Psoas muscle (tissue), 8 donors: ENCODE data around the gene HOMER2. TPM values are rescaled to one million over a fixed set of nuclear protein-coding genes. Genes with fewer than 3 reads are reported as not detected.
A peak's percentile ranks its signal among the peaks of the same experiment; 100 is the strongest.

Experiments used
- ATAC-seq, 4 donors: fragments of 200-7000 bp; cut with Tn5 transposase; one replicate each; pipeline ENCODE4 v1.9.1; 2020; ENCODE audit warnings: moderate library complexity in 3 of 4, mild to moderate bottlenecking in 2 of 4
- DNase-seq, 2 donors: peaks; one replicate each; pipeline ENCODE4 v3.0.0-alpha.2; 2020
- H3K27ac ChIP-seq: fragments of 200-600 bp; one replicate; pipeline ENCODE4 v1.8.0; 2022
- H3K27me3 ChIP-seq, 3 donors: fragments of 200-600 bp in 1 of 3; one replicate each; pipeline versions ENCODE4 v1.6.1 to v1.8.0; 2013 to 2022; ENCODE audit warnings: low read length in 2 of 3, mild to moderate bottlenecking in 2 of 3, moderate library complexity in 1 of 3; ENCODE audit not compliant: insufficient read depth in 3 of 3
- H3K36me3 ChIP-seq, 2 donors: fragments of 200-600 bp in 1 of 2; one replicate each; pipeline versions ENCODE4 v1.6.1 to v1.8.0; 2013 to 2022; ENCODE audit warnings: low read depth in 1 of 2, mild to moderate bottlenecking in 1 of 2, moderate library complexity in 1 of 2; ENCODE audit not compliant: insufficient read depth in 1 of 2
- H3K4me1 ChIP-seq: fragments of 200-600 bp; one replicate; pipeline ENCODE4 v1.8.0; 2022
- H3K4me3 ChIP-seq: fragments of 200-600 bp; one replicate; pipeline ENCODE4 v1.8.0; 2022; ENCODE audit warnings: mild to moderate bottlenecking
- H3K9me3 ChIP-seq: fragments of 200-600 bp; one replicate; pipeline ENCODE4 v1.8.0; 2022
- WGBS, 3 donors: extraction: QIAGEN DNeasy Blood & Tissue Kit; methylation state at CpG; one replicate each; pipeline versions ENCODE4 v1.1.6 to v1.1.7; 2013; 5-methylcytosine and 5-hydroxymethylcytosine counted together
- intact Hi-C, 2 donors: fragments of 100-400 bp; cut with DNase I; formaldehyde crosslinking; loops; one replicate each; pipeline versions ENCODE4 v1.11.0 to v1.14.2; 2022
- polyA plus RNA-seq, 3 donors: library from polyadenylated mRNA; stranded (reverse); fragments of 200-250 nt; gene quantifications; one replicate each; pipeline ENCODE4 v1.2.3, GENCODE V29; 2013
- total RNA-seq, 4 donors: library from RNA; stranded (reverse); fragmentation: NEBNext Ultra II Directional in 2 of 4; extraction: Animal tissue kit (Norgen Biotek cat#: 25700) in 2 of 4; gene quantifications; one replicate each; pipeline versions ENCODE4 v1.2.1 to v1.2.4, GENCODE V29; 2021 to 2023
- TF ChIP-seq, protein P1 (sequence below): fragments of 200-600 bp; IDR thresholded peaks from one replicate; pipeline ENCODE4 v1.8.0; 2022; ENCODE audit warnings: antibody characterized with exemption
- donor health status: healthy with polysubstance abuse.
- donor health status: DM: no; HTN: no; CAD: no; lungs with moderate emphysema.
- donor health status: Bipolar disorder and iron deficiency.
- donor health status: healthy.
- donor health status: DM: yes; HTN: yes; CAD: no.
- donor health status: DM: no; HTN: no; CAD: no.
- donor health status: DM: no; HTN: no; CAD: no.
- donor health status: DM: yes; HTN: yes; CAD: no.

The HOMER2 gene
- total and polyA plus RNA-seq, 7 donors: 27.2 to 119 (median 53.9) TPM

DNA sequence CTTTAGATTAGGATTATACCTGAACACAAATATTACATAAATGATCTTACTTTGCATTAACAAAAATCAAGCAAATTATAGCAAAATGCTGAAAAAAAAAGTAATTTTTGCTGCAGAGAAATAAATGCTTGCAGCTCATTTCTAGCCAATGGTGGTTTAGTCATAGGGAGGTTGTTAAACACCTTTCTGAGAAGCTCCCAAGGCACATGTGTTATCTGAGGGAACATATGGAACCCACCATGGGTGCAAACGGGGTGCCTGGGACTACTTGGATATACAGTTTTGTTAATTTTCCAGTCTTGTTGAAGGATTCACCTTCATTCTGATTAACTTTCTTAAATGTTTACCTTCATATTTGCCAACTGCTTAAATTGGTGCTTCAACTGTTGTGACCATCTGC lies 24.6 kb upstream of the HOMER2 start:
- DNase-seq (no peak), ATAC-seq (no peak)
- peaks cover 0 to 4% of the 10 kb centered on the region in 2 donors for H3K36me3 ChIP-seq
- no peaks in the 10 kb centered on the region for H3K9me3 ChIP-seq
- intact Hi-C loops: no loop called here
- H3K4me3 ChIP-seq: no peak overlapping the region
- peaks cover 8% of the 10 kb centered on the region for H3K4me1 ChIP-seq
- no peaks in the 10 kb centered on the region for H3K27me3 ChIP-seq
- WGBS, 3 donors: 87 to 100% (median 94%) methylated on average over 1 of the region's 1 CpG
- no peak overlapping the region for H3K27ac ChIP-seq
- TF ChIP-seq, protein P1, sequence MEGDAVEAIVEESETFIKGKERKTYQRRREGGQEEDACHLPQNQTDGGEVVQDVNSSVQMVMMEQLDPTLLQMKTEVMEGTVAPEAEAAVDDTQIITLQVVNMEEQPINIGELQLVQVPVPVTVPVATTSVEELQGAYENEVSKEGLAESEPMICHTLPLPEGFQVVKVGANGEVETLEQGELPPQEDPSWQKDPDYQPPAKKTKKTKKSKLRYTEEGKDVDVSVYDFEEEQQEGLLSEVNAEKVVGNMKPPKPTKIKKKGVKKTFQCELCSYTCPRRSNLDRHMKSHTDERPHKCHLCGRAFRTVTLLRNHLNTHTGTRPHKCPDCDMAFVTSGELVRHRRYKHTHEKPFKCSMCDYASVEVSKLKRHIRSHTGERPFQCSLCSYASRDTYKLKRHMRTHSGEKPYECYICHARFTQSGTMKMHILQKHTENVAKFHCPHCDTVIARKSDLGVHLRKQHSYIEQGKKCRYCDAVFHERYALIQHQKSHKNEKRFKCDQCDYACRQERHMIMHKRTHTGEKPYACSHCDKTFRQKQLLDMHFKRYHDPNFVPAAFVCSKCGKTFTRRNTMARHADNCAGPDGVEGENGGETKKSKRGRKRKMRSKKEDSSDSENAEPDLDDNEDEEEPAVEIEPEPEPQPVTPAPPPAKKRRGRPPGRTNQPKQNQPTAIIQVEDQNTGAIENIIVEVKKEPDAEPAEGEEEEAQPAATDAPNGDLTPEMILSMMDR: no peak

- intact Hi-C loops: loop anchor here in 1 of 2 donors (5.0 kb wide), 1 partner anchor 96 kb away; no protein-coding TSS in a partner anchor
- Histone ChIP-seq H3K4me1 (peaks cover 34% of the 10 kb centered on the region), H3K9me3 (no peaks in the 10 kb centered on the region), H3K4me3 (no peak overlapping the region), H3K27me3 (no peaks in the 10 kb centered on the region), H3K27ac (no peak overlapping the region), H3K36me3 (no peaks in the 10 kb centered on the region)
- no peak for DNase-seq
- WGBS, 3 donors: 95 to 97% (median 96%) methylated on average over 1 of the region's 1 CpG
- TF ChIP-seq, protein P1: no peak
- no peak for ATAC-seq
Observed at GRCh38 chr15:82972990-82973389, 20.5 kb upstream of the HOMER2 start.

GRCh38 chr15:82971218-82971984 lies 18.9 kb upstream of the HOMER2 start:
- ATAC-seq: no peak
- TF ChIP-seq, protein P1: no peak
- WGBS, 3 donors: 81 to 84% (median 83%) methylated on average over 2 of the region's 2 CpGs

GRCh38 chr15:82970696-82971095 lies 18.2 kb upstream of the HOMER2 start:
- H3K27ac ChIP-seq: peak overlapping the region; percentile 76
- 24 to 57% (median 26%) methylated on average over 1 of the region's 1 CpG for WGBS, 3 donors
- H3K9me3 ChIP-seq: no peaks in the 10 kb centered on the region
- no peak for DNase-seq
- H3K36me3 ChIP-seq: no peaks in the 10 kb centered on the region
- TF ChIP-seq, protein P1: no peak
- no peaks in the 10 kb centered on the region for H3K27me3 ChIP-seq
- H3K4me3 ChIP-seq: no peak overlapping the region
- ATAC-seq: no peak
- intact Hi-C loops: loop anchor here in 1 of 2 donors (5.0 kb wide), 1 partner anchor 93 kb away; no protein-coding TSS in a partner anchor
- peaks cover 34% of the 10 kb centered on the region for H3K4me1 ChIP-seq

More at GRCh38 chr15:82971218-82971984, 18.9 kb upstream of the HOMER2 start:
- Histone ChIP-seq H3K27me3 (no peaks in the 10 kb centered on the region), H3K36me3 (no peaks in the 10 kb centered on the region), H3K9me3 (no peaks in the 10 kb centered on the region), H3K27ac (peak overlapping the region; percentile 76), H3K4me1 (peaks cover 34% of the 10 kb centered on the region), H3K4me3 (no peak overlapping the region)
- DNase-seq: no peak
- intact Hi-C loops: loop anchor here in 1 of 2 donors (5.0 kb wide), 1 partner anchor 94 kb away; no protein-coding TSS in a partner anchor
